ENCODE results near the gene DLEU7. TPM values are rescaled to one million over a fixed set of nuclear protein-coding genes. Genes with fewer than 3 reads are reported as not detected.

DLEU7 gene
- total and polyA plus RNA-seq, 2 of the 13 experiments (the other 11 are each of a cell fraction or from before 2014, with no cell fraction given): not detected

GRCh38 chr13:50855681-50856080, 12.2 kb upstream of the DLEU7 start:
- BruUV-seq (replicated peaks): no TSS peak
- Histone ChIP-seq H3K79me2 (ENCODE audit: insufficient read depth, low read length) (no peaks in the 10 kb centered on the region), H3K27ac (ENCODE audit: extremely low read length, insufficient read depth, low read length) (no peak overlapping the region), H3K4me2 (ENCODE audit: low read depth, low read length) (no peak overlapping the region), H3K27me3 (ENCODE audit: control insufficient read depth in 1 of 2, insufficient read depth in 2 of 2, low read length in 2 of 2) (no peaks in the 10 kb centered on the region; a peak in 1 of 5 replicates), H3K4me1 (ENCODE audit: insufficient read depth, low read length) (no peaks in the 10 kb centered on the region), H3K36me3 (replicated peaks in 1 of 2; ENCODE audit: control insufficient read depth in 1 of 2, insufficient read depth in 2 of 2, low read length in 2 of 2) (no peaks in the 10 kb centered on the region), H2AFZ (ENCODE audit: low read length) (no peak overlapping the region), H4K20me1 (ENCODE audit: insufficient read depth, low read length) (no peaks in the 10 kb centered on the region), H3K9me3 (ENCODE audit: low read length) (peaks cover 19% of the 10 kb centered on the region; the same call in 1 of the 2 replicates), H3K9ac (ENCODE audit: insufficient read depth, low read depth, low read length) (no peak overlapping the region), H3K4me3 (replicated peaks in 1 of 3; ENCODE audit: insufficient read depth in 1 of 3, low read depth in 2 of 3, low read length in 3 of 3) (no peak overlapping the region)
- ATAC-seq (no peak), FAIRE-seq (no peak), DNase-seq (ENCODE audit: low spot score) (no peak)
- whole genome bisulfite sequencing (ENCODE audit: low lambda C conversion rate): 87% methylated on average over 2 of the region's 2 CpGs
- CTCF ChIA-PET (ENCODE audit: low intra/inter-chr PET ratio, low total read pairs): no interaction called here
- TF ChIP-seq, protein P1, sequence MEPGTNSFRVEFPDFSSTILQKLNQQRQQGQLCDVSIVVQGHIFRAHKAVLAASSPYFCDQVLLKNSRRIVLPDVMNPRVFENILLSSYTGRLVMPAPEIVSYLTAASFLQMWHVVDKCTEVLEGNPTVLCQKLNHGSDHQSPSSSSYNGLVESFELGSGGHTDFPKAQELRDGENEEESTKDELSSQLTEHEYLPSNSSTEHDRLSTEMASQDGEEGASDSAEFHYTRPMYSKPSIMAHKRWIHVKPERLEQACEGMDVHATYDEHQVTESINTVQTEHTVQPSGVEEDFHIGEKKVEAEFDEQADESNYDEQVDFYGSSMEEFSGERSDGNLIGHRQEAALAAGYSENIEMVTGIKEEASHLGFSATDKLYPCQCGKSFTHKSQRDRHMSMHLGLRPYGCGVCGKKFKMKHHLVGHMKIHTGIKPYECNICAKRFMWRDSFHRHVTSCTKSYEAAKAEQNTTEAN (CRISPR knock-in tag; conservative IDR thresholded peaks at IDR 0.05): no peak
- TF ChIP-seq MTA3 (CRISPR knock-in tag; IDR thresholded peaks at IDR 0.05) (no peak), ZNF292 (CRISPR knock-in tag; IDR thresholded peaks at IDR 0.05; ENCODE audit: borderline replicate concordance, low read depth) (no peak), GZF1 (CRISPR knock-in tag; IDR thresholded peaks at IDR 0.05) (no peak), CCAR2 (optimal IDR thresholded peaks at IDR 0.05; ENCODE audit: low read depth, low read length) (no peak), CHCHD3 (CRISPR knock-in tag; IDR thresholded peaks at IDR 0.05) (no peak), RAD51 (IDR thresholded peaks at IDR 0.05; ENCODE audit: borderline replicate concordance) (no peak), AHDC1 (CRISPR knock-in tag; IDR thresholded peaks at IDR 0.05; ENCODE audit: borderline replicate concordance) (no peak), IRF2 (CRISPR knock-in tag; IDR thresholded peaks at IDR 0.05) (no peak), BCL6 (CRISPR knock-in tag; IDR thresholded peaks at IDR 0.05) (no peak), POLR2AphosphoS5 (IDR thresholded peaks at IDR 0.05; ENCODE audit: low read depth, low read length) (no peak), SP140L (CRISPR knock-in tag; IDR thresholded peaks at IDR 0.05; ENCODE audit: borderline replicate concordance) (no peak)
- TF ChIP-seq, protein P2, sequence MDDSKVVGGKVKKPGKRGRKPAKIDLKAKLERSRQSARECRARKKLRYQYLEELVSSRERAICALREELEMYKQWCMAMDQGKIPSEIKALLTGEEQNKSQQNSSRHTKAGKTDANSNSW (CRISPR knock-in tag; IDR thresholded peaks at IDR 0.05; ENCODE audit: borderline replicate concordance): no peak
- in situ Hi-C loops (cut with HindIII; ENCODE audit: extremely low pct_ligation_motif_present, low pct_unique_long_range_greater_than_20kb) (no loop called here), intact Hi-C loops (cut with micrococcal nuclease; ENCODE audit: unreplicated experiment) (no loop called here)
- POLR2A ChIA-PET: no interaction called here
